CD4-positive, alpha-beta memory T cell (primary cell): ENCODE data around the gene PUS3. TPM values are rescaled to one million over a fixed set of nuclear protein-coding genes. Genes with fewer than 3 reads are reported as not detected.
A peak's percentile ranks its signal among the peaks of the same experiment; 100 is the strongest.

ENCODE experiments used
- CTCF ChIA-PET: fragments of 350-600 bp; sonication (Branson Sonifier 250); formaldehyde crosslinking; loops from one replicate; lab custom pipeline; 2021; ENCODE audit warnings: inconsistent platforms; ENCODE audit not compliant: partially characterized antibody; lab: Charles Lee
- POLR2A ChIA-PET: fragments of 350-600 bp; sonication (Branson Sonifier 250); formaldehyde crosslinking; loops from one replicate; lab custom pipeline; 2021; ENCODE audit not compliant: partially characterized antibody; lab: Charles Lee
- DNase-seq, 5 donors: peaks; one replicate each; pipeline versions ENCODE4 v3.0.0 to v3.0.0-alpha.2; 2020 to 2022; ENCODE audit warnings: mixed read lengths in 1 of 5
- H3K27ac ChIP-seq: one replicate; pipeline ENCODE4 v1.7.0; 2013; ENCODE audit warnings: low read depth, low read length
- H3K27me3 ChIP-seq: 2 replicates; pipeline ENCODE4 v1.7.0; 2013; ENCODE audit warnings: mild to moderate bottlenecking, low read length, moderate library complexity; ENCODE audit not compliant: insufficient read depth
- H3K36me3 ChIP-seq: 2 replicates; pipeline ENCODE4 v1.7.0; 2013; ENCODE audit warnings: mild to moderate bottlenecking, low read length, moderate library complexity; ENCODE audit not compliant: insufficient read depth
- H3K4me1 ChIP-seq: 2 replicates; pipeline ENCODE4 v1.7.0; 2013; ENCODE audit warnings: mild to moderate bottlenecking, low read length, moderate library complexity; ENCODE audit not compliant: insufficient read depth
- H3K4me3 ChIP-seq, 2 donors: one replicate each; pipeline ENCODE4 v1.7.0; 2013; ENCODE audit warnings: low read length in 2 of 2, mild to moderate bottlenecking in 1 of 2
- H3K9me3 ChIP-seq, 2 donors: one replicate each; pipeline ENCODE4 v1.7.0; 2013; ENCODE audit warnings: low read length in 2 of 2, control low read depth in 1 of 2; ENCODE audit not compliant: control insufficient read depth in 1 of 2
- H3K27ac Mint-ChIP-seq, 7 donors: one replicate each; pipeline ENCODE4 v1.8.0; 2020 to 2021; ENCODE audit warnings: mixed read lengths in 7 of 7, mild to moderate bottlenecking in 6 of 7, inconsistent platforms in 3 of 7, moderate library complexity in 3 of 7
- H3K27me3 Mint-ChIP-seq, 2 donors: one replicate each; pipeline ENCODE4 v1.8.0; 2020 to 2021; ENCODE audit warnings: mixed read lengths in 2 of 2
- H3K36me3 Mint-ChIP-seq, 2 donors: one replicate each; pipeline ENCODE4 v1.8.0; 2020 to 2021; ENCODE audit warnings: mixed read lengths in 2 of 2, inconsistent platforms in 1 of 2, mild to moderate bottlenecking in 1 of 2
- H3K4me1 Mint-ChIP-seq, 4 donors: one replicate each; pipeline ENCODE4 v1.8.0; 2020 to 2021; ENCODE audit warnings: mixed read lengths in 4 of 4, mild to moderate bottlenecking in 1 of 4
- H3K4me3 Mint-ChIP-seq, 8 donors: one replicate each; pipeline ENCODE4 v1.8.0; 2020 to 2021; ENCODE audit warnings: mixed read lengths in 8 of 8, mild to moderate bottlenecking in 7 of 8, moderate library complexity in 6 of 8, inconsistent platforms in 3 of 8
- H3K9me3 Mint-ChIP-seq, 8 donors: one replicate each; pipeline ENCODE4 v1.8.0; 2020 to 2021; ENCODE audit warnings: mixed read lengths in 8 of 8, mild to moderate bottlenecking in 5 of 8, inconsistent platforms in 3 of 8, moderate library complexity in 1 of 8
- intact Hi-C: fragments of 100-400 bp; cut with micrococcal nuclease; formaldehyde crosslinking; loops from one replicate; pipeline ENCODE4 v1.15.1; 2023
- polyA plus RNA-seq, 2 donors: library from polyadenylated mRNA; unstranded; fragments of 300-500 nt; fragmentation: Illumina TruSeq; gene quantifications; one replicate each; pipeline ENCODE4 v1.2.3, GENCODE V29; 2021
- total RNA-seq, 2 experiments: library from RNA; stranded (reverse); gene quantifications; one replicate each; pipeline ENCODE4 v1.2.3, GENCODE V29; 2021

Gene PUS3
- total and polyA plus RNA-seq, 4 experiments from 2014 or later, result 5.3 to 12.6 (median 12.2) TPM

GRCh38 chr11:125938418-125938817 is 35.4 kb upstream of the PUS3 start:
- DNase-seq, result no peak
- Histone ChIP-seq H3K4me3 (no peak overlapping the region), H3K36me3 (no peaks in the 10 kb centered on the region), H3K9me3 (no peaks in the 10 kb centered on the region), H3K4me1 (peaks cover 5% of the 10 kb centered on the region), H3K27ac (no peak overlapping the region), H3K27me3 (peaks cover 6% of the 10 kb centered on the region)
- CTCF ChIA-PET, result interaction anchor here (0.8 to 4.3 kb wide), 7 partner anchors 9 to 255 kb away, joined by 3 to 22 read pairs (median 4); no protein-coding TSS in a partner anchor
- H3K27ac Mint-ChIP-seq, result peak overlapping the region in 1 of 7 donors; percentile 48
- H3K27me3 Mint-ChIP-seq, result peaks cover 0 to 1% of the 10 kb centered on the region in 2 donors
- intact Hi-C loops, result no loop called here
- no peaks in the 10 kb centered on the region for H3K36me3 Mint-ChIP-seq
- POLR2A ChIA-PET, result no interaction called here
- peaks cover 6 to 19% (median 9%) of the 10 kb centered on the region in 4 donors for H3K4me1 Mint-ChIP-seq
- H3K9me3 Mint-ChIP-seq, result no peaks in the 10 kb centered on the region
- no peak overlapping the region for H3K4me3 Mint-ChIP-seq

DNA sequence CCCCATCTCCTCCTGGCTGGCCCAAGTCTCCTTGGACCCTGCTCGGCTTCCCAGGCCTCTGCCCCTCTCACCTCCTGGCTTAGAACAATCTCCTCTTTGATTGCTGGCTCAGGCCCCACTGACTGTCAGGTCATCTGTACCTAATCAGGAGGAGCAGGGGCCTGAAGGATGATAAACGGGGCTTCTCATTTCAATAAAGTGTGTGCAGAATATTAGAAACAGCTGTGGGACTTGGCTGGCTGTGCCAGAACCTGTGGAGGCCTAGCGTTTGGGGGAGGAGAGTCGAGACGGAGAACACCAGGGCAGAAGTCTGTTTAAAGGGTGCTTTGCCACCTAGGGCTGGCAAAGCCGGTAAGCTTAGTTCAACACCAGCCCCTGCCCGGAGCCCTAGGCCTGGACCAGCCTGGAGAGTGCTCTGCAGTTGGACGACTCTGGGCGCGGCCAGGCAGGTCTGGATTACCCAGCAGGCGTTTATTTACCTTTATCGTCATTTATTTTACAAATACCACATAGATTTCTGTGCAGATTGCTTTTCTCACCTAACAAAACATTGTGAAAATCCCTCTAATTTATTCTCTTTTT is 32.7 kb upstream of the PUS3 start:
- Mint-ChIP-seq H3K27ac (no peak overlapping the region), H3K36me3 (no peaks in the 10 kb centered on the region), H3K9me3 (no peaks in the 10 kb centered on the region), H3K4me1 (peaks cover 0 to 9% (median 4%) of the 10 kb centered on the region in 4 donors), H3K27me3 (peaks cover 2 to 10% of the 10 kb centered on the region in 2 donors), H3K4me3 (no peak overlapping the region)
- no peak overlapping the region for H3K4me3 ChIP-seq
- CTCF ChIA-PET, result interaction anchor here (1.0 to 1.3 kb wide), 4 partner anchors 12 to 262 kb away, joined by 3 to 4 read pairs (median 3); no protein-coding TSS in a partner anchor
- H3K27ac ChIP-seq, result no peak overlapping the region
- peaks cover 6% of the 10 kb centered on the region for H3K27me3 ChIP-seq
- intact Hi-C loops, result no loop called here
- H3K4me1 ChIP-seq, result no peaks in the 10 kb centered on the region
- no peaks in the 10 kb centered on the region for H3K9me3 ChIP-seq
- DNase-seq, result no peak
- POLR2A ChIA-PET, result no interaction called here
- H3K36me3 ChIP-seq, result no peaks in the 10 kb centered on the region

- Mint-ChIP-seq H3K9me3 (no peaks in the 10 kb centered on the region), H3K27ac (no peak overlapping the region), H3K4me1 (peaks cover 0 to 9% (median 4%) of the 10 kb centered on the region in 4 donors), H3K36me3 (no peaks in the 10 kb centered on the region), H3K4me3 (no peak overlapping the region), H3K27me3 (peaks cover 2 to 11% of the 10 kb centered on the region in 2 donors)
- no peaks in the 10 kb centered on the region for H3K36me3 ChIP-seq
- intact Hi-C loops, result no loop called here
- H3K9me3 ChIP-seq, result no peaks in the 10 kb centered on the region
- CTCF ChIA-PET, result no interaction called here
- H3K27ac ChIP-seq, result no peak overlapping the region
- peaks cover 6% of the 10 kb centered on the region for H3K27me3 ChIP-seq
- no peak for DNase-seq
- no peaks in the 10 kb centered on the region for H3K4me1 ChIP-seq
- H3K4me3 ChIP-seq, result no peak overlapping the region
- POLR2A ChIA-PET, result no interaction called here
These were observed 32.0 kb upstream of the PUS3 start for GRCh38 chr11:125935056-125935455.

- H3K4me1 Mint-ChIP-seq, result peaks cover 0 to 9% (median 4%) of the 10 kb centered on the region in 4 donors
- Histone ChIP-seq H3K9me3 (no peaks in the 10 kb centered on the region), H3K4me3 (no peak overlapping the region), H3K4me1 (no peaks in the 10 kb centered on the region), H3K36me3 (no peaks in the 10 kb centered on the region), H3K27me3 (peaks cover 6% of the 10 kb centered on the region), H3K27ac (no peak overlapping the region)
- intact Hi-C loops, result no loop called here
- ChIA-PET POLR2A (no interaction called here), CTCF (no interaction called here)
- H3K27me3 Mint-ChIP-seq, result peaks cover 2 to 17% of the 10 kb centered on the region in 2 donors
- H3K9me3 Mint-ChIP-seq, result no peaks in the 10 kb centered on the region
- H3K4me3 Mint-ChIP-seq, result no peak overlapping the region
- DNase-seq, result no peak
- H3K36me3 Mint-ChIP-seq, result no peaks in the 10 kb centered on the region
- H3K27ac Mint-ChIP-seq, result no peak overlapping the region
These were observed 31.5 kb upstream of the PUS3 start for GRCh38 chr11:125934473-125934872.

GRCh38 chr11:125933030-125933813 is 30.2 kb upstream of the PUS3 start:
- H3K4me3 Mint-ChIP-seq, result no peak overlapping the region
- H3K27ac ChIP-seq, result no peak overlapping the region
- ChIA-PET CTCF (interaction anchor here (0.7 kb wide), 1 partner anchor 10 kb away, joined by 3 read pairs; no protein-coding TSS in a partner anchor), POLR2A (no interaction called here)
- H3K4me1 Mint-ChIP-seq, result peaks cover 0 to 1% (median under 1%) of the 10 kb centered on the region in 4 donors
- H3K27me3 ChIP-seq, result peaks cover 4% of the 10 kb centered on the region
- no peaks in the 10 kb centered on the region for H3K9me3 ChIP-seq
- H3K27ac Mint-ChIP-seq, result no peak overlapping the region
- H3K36me3 Mint-ChIP-seq, result no peaks in the 10 kb centered on the region
- no peaks in the 10 kb centered on the region for H3K4me1 ChIP-seq
- H3K27me3 Mint-ChIP-seq, result peaks cover 3 to 21% of the 10 kb centered on the region in 2 donors
- H3K4me3 ChIP-seq, result no peak overlapping the region
- intact Hi-C loops, result no loop called here
- no peaks in the 10 kb centered on the region for H3K36me3 ChIP-seq
- no peak for DNase-seq
- no peaks in the 10 kb centered on the region for H3K9me3 Mint-ChIP-seq

DNA sequence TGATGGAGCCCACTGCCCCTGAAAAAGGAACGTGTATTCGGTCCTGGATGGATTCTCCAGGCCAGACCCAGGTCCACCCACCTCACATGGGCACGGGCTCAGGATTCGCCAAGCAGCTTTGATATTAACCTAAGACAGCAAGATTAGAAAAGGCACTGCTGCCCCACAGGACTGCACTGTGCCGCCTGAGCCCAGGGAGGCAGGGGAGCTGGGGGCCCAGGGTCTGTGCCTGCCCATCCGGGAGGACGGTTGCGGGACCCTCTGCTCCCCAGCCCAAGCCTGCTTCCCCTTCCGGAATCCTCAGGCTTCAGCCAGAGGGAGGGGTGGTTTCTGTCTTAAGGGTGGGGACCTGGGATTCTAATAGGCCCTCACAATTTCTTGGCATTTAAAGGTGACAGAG is 29.3 kb upstream of the PUS3 start:
- H3K36me3 ChIP-seq, result no peaks in the 10 kb centered on the region
- no peak overlapping the region for H3K27ac ChIP-seq
- no peaks in the 10 kb centered on the region for H3K4me1 Mint-ChIP-seq
- H3K9me3 ChIP-seq, result no peaks in the 10 kb centered on the region
- ChIA-PET CTCF (interaction anchor here (0.8 to 1.9 kb wide), 2 partner anchors 9 to 262 kb away, joined by 5 to 7 read pairs; no protein-coding TSS in a partner anchor), POLR2A (no interaction called here)
- H3K27me3 Mint-ChIP-seq, result peaks cover 3 to 21% of the 10 kb centered on the region in 2 donors
- no peak overlapping the region for H3K4me3 ChIP-seq
- H3K4me1 ChIP-seq, result no peaks in the 10 kb centered on the region
- H3K27ac Mint-ChIP-seq, result no peak overlapping the region
- no peaks in the 10 kb centered on the region for H3K36me3 Mint-ChIP-seq
- no peaks in the 10 kb centered on the region for H3K9me3 Mint-ChIP-seq
- no peak overlapping the region for H3K4me3 Mint-ChIP-seq
- intact Hi-C loops, result no loop called here
- DNase-seq, result no peak
- no peaks in the 10 kb centered on the region for H3K27me3 ChIP-seq

DNA sequence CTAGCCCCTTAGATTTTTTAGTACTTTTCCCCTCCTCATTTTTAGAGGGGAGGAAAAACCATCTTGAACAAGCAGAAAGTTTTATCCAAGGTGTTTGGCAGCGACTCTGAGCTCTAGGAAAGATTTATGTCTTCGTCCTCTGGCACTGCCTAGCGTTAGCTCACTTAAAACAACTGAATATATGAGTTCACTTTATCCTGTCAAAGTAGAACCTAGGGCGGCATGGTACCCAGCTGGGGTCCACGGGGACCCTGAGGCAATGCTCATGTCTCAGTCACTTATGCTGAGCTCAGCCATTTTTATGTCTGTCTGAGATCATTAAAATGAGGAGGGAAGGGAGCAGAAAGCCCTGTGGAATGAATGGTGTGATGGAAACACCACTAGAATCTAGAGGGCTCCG is 28.7 kb upstream of the PUS3 start:
- Mint-ChIP-seq H3K36me3 (no peaks in the 10 kb centered on the region), H3K4me3 (no peak overlapping the region), H3K9me3 (no peaks in the 10 kb centered on the region), H3K27ac (no peak overlapping the region), H3K4me1 (no peaks in the 10 kb centered on the region), H3K27me3 (peaks cover 3 to 21% of the 10 kb centered on the region in 2 donors)
- ChIA-PET POLR2A (no interaction called here), CTCF (interaction anchor here (0.8 to 1.9 kb wide), 2 partner anchors 9 to 262 kb away, joined by 5 to 7 read pairs; no protein-coding TSS in a partner anchor)
- DNase-seq, result no peak
- Histone ChIP-seq H3K4me3 (no peak overlapping the region), H3K36me3 (no peaks in the 10 kb centered on the region), H3K9me3 (no peaks in the 10 kb centered on the region), H3K27ac (no peak overlapping the region), H3K27me3 (no peaks in the 10 kb centered on the region), H3K4me1 (no peaks in the 10 kb centered on the region)
- intact Hi-C loops, result no loop called here
